GM19455 (cell line): ENCODE results near the gene TWF1.
"Not testable (repeated sequence)": the region's sequence is repeated elsewhere in the genome, so short reads cannot be mapped to it uniquely, and the experiment has no call there.

Source experiments
- ATAC-seq: cut with Tn5 transposase; IDR thresholded peaks from one replicate; pipeline ENCODE4 v1.9.1; 2021; ENCODE audit not compliant: unreplicated experiment

TWF1 gene

GRCh38 chr12:43806737-43807072 lies 588 bp upstream of the TWF1 start:
- no peak for ATAC-seq

- peak; percentile 21 for ATAC-seq
Observed at GRCh38 chr12:43805149-43805859, 813 bp downstream of the TWF1 start.

GRCh38 chr12:43797561-43798217 lies 8.4 kb downstream of the TWF1 start:
- no peak for ATAC-seq

GRCh38 chr12:43795716-43796280 lies 10.3 kb downstream of the TWF1 start:
- no peak for ATAC-seq

GRCh38 chr12:43789941-43790340 lies 16.2 kb downstream of the TWF1 start:
- ATAC-seq: no peak

- ATAC-seq: no peak
Observed at GRCh38 chr12:43786899-43787693, 19.0 kb downstream of the TWF1 start.

GRCh38 chr12:43776498-43776897 lies 29.6 kb downstream of the TWF1 start:
- ATAC-seq: no peak

- no peak for ATAC-seq
Observed at GRCh38 chr12:43766291-43766690, 39.8 kb downstream of the TWF1 start.

GRCh38 chr12:43764528-43764927 lies 41.6 kb downstream of the TWF1 start:
- no peak for ATAC-seq

- ATAC-seq: no peak
Observed at GRCh38 chr12:43763769-43764168, 42.3 kb downstream of the TWF1 start.

GRCh38 chr12:43762596-43762995 lies 43.5 kb downstream of the TWF1 start:
- ATAC-seq: no peak

GRCh38 chr12:43761500-43761899 lies 44.6 kb downstream of the TWF1 start:
- no peak for ATAC-seq

- no peak for ATAC-seq
Observed at GRCh38 chr12:43760396-43760795, 45.7 kb downstream of the TWF1 start.

GRCh38 chr12:43758728-43759563 lies 47.2 kb downstream of the TWF1 start, which contains the start of the genes IRAK4 and PUS7L:
IRAK4 (plus strand) TSS chr12:43758951; CDS start chr12:43768112, 9,161 bp downstream.
PUS7L (minus strand) TSS chr12:43758790; CDS start chr12:43755245, 3,545 bp downstream.
- peak; percentile 96 for ATAC-seq

- ATAC-seq: peak; percentile 1
Observed at GRCh38 chr12:43758247-43758727, 47.8 kb downstream of the TWF1 start.

- no peak for ATAC-seq
Observed at GRCh38 chr12:43754015-43754414, 52.1 kb downstream of the TWF1 start.

GRCh38 chr12:43751360-43751759 lies 54.8 kb downstream of the TWF1 start:
- ATAC-seq: not testable (repeated sequence)

GRCh38 chr12:43750814-43751213 lies 55.3 kb downstream of the TWF1 start:
- ATAC-seq: no peak

GRCh38 chr12:43749016-43749415 lies 57.1 kb downstream of the TWF1 start:
- ATAC-seq: no peak

- ATAC-seq: no peak
Observed at GRCh38 chr12:43744826-43745225, 61.3 kb downstream of the TWF1 start.
